Activated CD4-positive, alpha-beta memory T cell treated with anti-CD3 and anti-CD28 coated beads, Interleukin-2, amount 10 ng/mL, durations not matched to agents 7 days and 5 days (primary cell): ENCODE data around the gene UGT2B17. TPM values are rescaled to one million over a fixed set of nuclear protein-coding genes. Genes with fewer than 3 reads are reported as not detected.
"Not testable (repeated sequence)": the region's sequence is repeated elsewhere in the genome, so short reads cannot be mapped to it uniquely, and the experiment has no call there.

Source experiments
- CTCF ChIA-PET: fragments of 350-600 bp; sonication (Branson Sonifier 250); formaldehyde crosslinking; loops from one replicate; lab custom pipeline; 2021; ENCODE audit warnings: antibody characterized with exemption, inconsistent platforms; lab: Charles Lee
- POLR2A ChIA-PET: fragments of 350-600 bp; sonication (Branson Sonifier 250); formaldehyde crosslinking; loops from one replicate; lab custom pipeline; 2021; ENCODE audit warnings: antibody characterized with exemption; lab: Charles Lee
- DNase-seq: peaks from one replicate; pipeline ENCODE4 v3.0.0-alpha.2; 2020
- H3K27ac Mint-ChIP-seq: one replicate; pipeline ENCODE4 v1.8.0; 2021; ENCODE audit warnings: mild to moderate bottlenecking, mixed read lengths
- H3K27me3 Mint-ChIP-seq: one replicate; pipeline ENCODE4 v1.8.0; 2021; ENCODE audit warnings: mixed read lengths
- H3K36me3 Mint-ChIP-seq: one replicate; pipeline ENCODE4 v1.8.0; 2021; ENCODE audit warnings: low read depth, mixed read lengths
- H3K4me1 Mint-ChIP-seq: one replicate; pipeline ENCODE4 v1.8.0; 2021; ENCODE audit warnings: mixed read lengths
- H3K4me3 Mint-ChIP-seq: one replicate; pipeline ENCODE4 v1.8.0; 2021; ENCODE audit warnings: mild to moderate bottlenecking, mixed read lengths
- H3K9me3 Mint-ChIP-seq: one replicate; pipeline ENCODE4 v1.8.0; 2021; ENCODE audit warnings: mixed read lengths
- total RNA-seq, 2 experiments: library from RNA; stranded (reverse); gene quantifications; one replicate each; pipeline ENCODE4 v1.2.3, GENCODE V29; 2021

UGT2B17 gene
- total RNA-seq, 2 experiments from 2014 or later: not detected

GRCh38 chr4:68553830-68554229, 22.3 kb downstream of the UGT2B17 start:
- H3K9me3 Mint-ChIP-seq, H3K4me3 Mint-ChIP-seq, H3K36me3 Mint-ChIP-seq, H3K27me3 Mint-ChIP-seq, POLR2A ChIA-PET, CTCF ChIA-PET, H3K27ac Mint-ChIP-seq, DNase-seq, H3K4me1 Mint-ChIP-seq: not testable (repeated sequence)

GRCh38 chr4:68552818-68553811, 23.0 kb downstream of the UGT2B17 start:
- H3K27ac Mint-ChIP-seq, DNase-seq, CTCF ChIA-PET, H3K27me3 Mint-ChIP-seq, H3K36me3 Mint-ChIP-seq, H3K4me3 Mint-ChIP-seq, POLR2A ChIA-PET, H3K9me3 Mint-ChIP-seq, H3K4me1 Mint-ChIP-seq: not testable (repeated sequence)

GRCh38 chr4:68542742-68543141, 33.4 kb downstream of the UGT2B17 start:
- H3K4me1 Mint-ChIP-seq, H3K27me3 Mint-ChIP-seq, H3K27ac Mint-ChIP-seq, DNase-seq, H3K4me3 Mint-ChIP-seq, POLR2A ChIA-PET, CTCF ChIA-PET, H3K36me3 Mint-ChIP-seq, H3K9me3 Mint-ChIP-seq: not testable (repeated sequence)

- no peak for DNase-seq
- ChIA-PET CTCF (no interaction called here), POLR2A (no interaction called here)
- Mint-ChIP-seq H3K27ac (no peak overlapping the region), H3K36me3 (no peaks in the 10 kb centered on the region), H3K4me3 (no peak overlapping the region), H3K9me3 (peaks cover 4% of the 10 kb centered on the region), H3K4me1 (no peaks in the 10 kb centered on the region), H3K27me3 (no peaks in the 10 kb centered on the region)
These were observed 39.7 kb downstream of the UGT2B17 start for GRCh38 chr4:68536375-68536774.

- no peaks in the 10 kb centered on the region for H3K27me3 Mint-ChIP-seq
- H3K36me3 Mint-ChIP-seq: no peaks in the 10 kb centered on the region
- no peak for DNase-seq
- no peak overlapping the region for H3K4me3 Mint-ChIP-seq
- no peak overlapping the region for H3K27ac Mint-ChIP-seq
- H3K4me1 Mint-ChIP-seq: no peaks in the 10 kb centered on the region
- ChIA-PET CTCF (no interaction called here), POLR2A (no interaction called here)
- peaks cover 4% of the 10 kb centered on the region for H3K9me3 Mint-ChIP-seq
These were observed 40.1 kb downstream of the UGT2B17 start for GRCh38 chr4:68535974-68536373.

GRCh38 chr4:68522232-68522631, 53.9 kb downstream of the UGT2B17 start:
- H3K27me3 Mint-ChIP-seq, POLR2A ChIA-PET, DNase-seq, H3K36me3 Mint-ChIP-seq, CTCF ChIA-PET, H3K9me3 Mint-ChIP-seq, H3K4me3 Mint-ChIP-seq, H3K27ac Mint-ChIP-seq, H3K4me1 Mint-ChIP-seq: not testable (repeated sequence)

GRCh38 chr4:68520985-68521384, 55.1 kb downstream of the UGT2B17 start:
- DNase-seq: no peak
- ChIA-PET CTCF (no interaction called here), POLR2A (no interaction called here)
- H3K27me3 Mint-ChIP-seq: no peaks in the 10 kb centered on the region
- H3K4me1 Mint-ChIP-seq: no peaks in the 10 kb centered on the region
- no peaks in the 10 kb centered on the region for H3K9me3 Mint-ChIP-seq
- no peak overlapping the region for H3K4me3 Mint-ChIP-seq
- H3K36me3 Mint-ChIP-seq: no peaks in the 10 kb centered on the region
- H3K27ac Mint-ChIP-seq: no peak overlapping the region

- no peak overlapping the region for H3K27ac Mint-ChIP-seq
- DNase-seq: no peak
- ChIA-PET CTCF (no interaction called here), POLR2A (no interaction called here)
- H3K36me3 Mint-ChIP-seq: no peaks in the 10 kb centered on the region
- no peaks in the 10 kb centered on the region for H3K4me1 Mint-ChIP-seq
- no peaks in the 10 kb centered on the region for H3K27me3 Mint-ChIP-seq
- no peaks in the 10 kb centered on the region for H3K9me3 Mint-ChIP-seq
- H3K4me3 Mint-ChIP-seq: no peak overlapping the region
These were observed 57.2 kb downstream of the UGT2B17 start for GRCh38 chr4:68518889-68519288.

GRCh38 chr4:68505452-68505851, 70.7 kb downstream of the UGT2B17 start:
- H3K4me3 Mint-ChIP-seq, POLR2A ChIA-PET, H3K27ac Mint-ChIP-seq, CTCF ChIA-PET, DNase-seq, H3K36me3 Mint-ChIP-seq, H3K27me3 Mint-ChIP-seq, H3K4me1 Mint-ChIP-seq, H3K9me3 Mint-ChIP-seq: not testable (repeated sequence)

GRCh38 chr4:68504836-68505235, 71.3 kb downstream of the UGT2B17 start:
- CTCF ChIA-PET: not testable (repeated sequence)
- DNase-seq: peak; percentile 21

GRCh38 chr4:68503462-68503861, 72.7 kb downstream of the UGT2B17 start:
- POLR2A ChIA-PET: interaction anchor here (1.7 kb wide), 1 partner anchor 154 kb away, joined by 4 read pairs; no protein-coding TSS in a partner anchor
- H3K4me1 Mint-ChIP-seq, DNase-seq, CTCF ChIA-PET, H3K27ac Mint-ChIP-seq, H3K36me3 Mint-ChIP-seq, H3K9me3 Mint-ChIP-seq, H3K4me3 Mint-ChIP-seq, H3K27me3 Mint-ChIP-seq: not testable (repeated sequence)

More at GRCh38 chr4:68504836-68505235, 71.3 kb downstream of the UGT2B17 start:
- not testable (repeated sequence) for H3K27ac Mint-ChIP-seq, H3K4me3 Mint-ChIP-seq, H3K36me3 Mint-ChIP-seq, H3K9me3 Mint-ChIP-seq, H3K4me1 Mint-ChIP-seq, H3K27me3 Mint-ChIP-seq
- POLR2A ChIA-PET: interaction anchor here (1.7 kb wide), 1 partner anchor 155 kb away, joined by 4 read pairs; no protein-coding TSS in a partner anchor

- CTCF ChIA-PET: interaction anchor here (0.6 to 1.3 kb wide), 5 partner anchors 10 to 671 kb away, joined by 3 to 6 read pairs (median 3); no protein-coding TSS in a partner anchor
These were observed 77.1 kb downstream of the UGT2B17 start for GRCh38 chr4:68499021-68499420.

GRCh38 chr4:68498413-68499007, 77.6 kb downstream of the UGT2B17 start:
- H3K27ac Mint-ChIP-seq: no peak overlapping the region
- peaks cover 4% of the 10 kb centered on the region for H3K4me1 Mint-ChIP-seq
- CTCF ChIA-PET: interaction anchor here (0.6 to 1.3 kb wide), 6 partner anchors 10 to 672 kb away, joined by 3 to 6 read pairs (median 3); no protein-coding TSS in a partner anchor
- H3K36me3 Mint-ChIP-seq: no peaks in the 10 kb centered on the region
- no peaks in the 10 kb centered on the region for H3K27me3 Mint-ChIP-seq
- no peak overlapping the region for H3K4me3 Mint-ChIP-seq
- POLR2A ChIA-PET: no interaction called here
- peak; percentile 72 for DNase-seq
- no peaks in the 10 kb centered on the region for H3K9me3 Mint-ChIP-seq

More at GRCh38 chr4:68499021-68499420, 77.1 kb downstream of the UGT2B17 start:
- H3K4me1 Mint-ChIP-seq: peaks cover 4% of the 10 kb centered on the region
- no peak overlapping the region for H3K4me3 Mint-ChIP-seq
- no peaks in the 10 kb centered on the region for H3K9me3 Mint-ChIP-seq
- DNase-seq: no peak
- H3K27me3 Mint-ChIP-seq: no peaks in the 10 kb centered on the region
- no peak overlapping the region for H3K27ac Mint-ChIP-seq
- POLR2A ChIA-PET: no interaction called here
- no peaks in the 10 kb centered on the region for H3K36me3 Mint-ChIP-seq
